ENCODE data around the gene AP1M1. TPM values are rescaled to one million over a fixed set of nuclear protein-coding genes. Genes with fewer than 3 reads are reported as not detected.

The AP1M1 gene
- total RNA-seq: 81.1 and 94.1 TPM in 2 replicates

DNA sequence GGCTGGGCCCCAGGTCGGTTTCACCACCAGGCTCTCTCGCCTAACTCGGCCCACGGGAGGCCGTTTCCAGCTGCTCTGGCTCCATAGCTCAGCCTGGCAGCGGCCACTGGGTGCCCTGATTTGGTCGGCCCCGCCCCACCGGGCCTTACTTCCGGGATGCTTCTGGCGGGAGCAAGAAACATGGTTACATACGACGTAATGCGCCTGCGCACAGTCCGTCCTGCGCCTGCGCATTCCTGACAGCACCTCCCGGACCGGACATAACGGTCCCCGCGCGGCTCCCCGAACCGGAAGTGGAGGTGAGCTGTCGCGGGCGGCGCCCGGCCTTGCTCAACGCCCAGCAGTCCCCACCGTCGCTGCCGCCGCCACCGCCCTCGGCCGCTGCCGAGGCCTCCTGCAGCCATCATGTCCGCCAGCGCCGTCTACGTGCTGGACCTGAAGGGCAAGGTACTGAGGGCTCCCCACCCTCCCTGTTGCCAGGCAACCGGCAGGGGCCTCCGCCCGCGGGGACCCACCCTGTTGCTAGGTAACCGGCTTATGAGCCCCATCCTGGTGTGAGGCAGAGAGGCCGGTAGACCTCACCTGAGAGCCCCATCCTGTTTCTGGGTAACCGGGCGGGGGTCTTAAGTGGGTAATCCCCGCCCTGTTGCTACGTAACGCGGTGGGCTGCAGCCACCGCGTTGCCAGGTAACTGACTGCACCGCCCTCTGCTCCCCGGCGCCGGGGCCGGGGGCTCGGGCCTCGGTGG is at the start of gene AP1M1:
Gene AP1M1 (plus strand): TSS at position 290 of the 748 bp plus-strand sequence. CDS start 116 bp downstream, at position 406.

DNA sequence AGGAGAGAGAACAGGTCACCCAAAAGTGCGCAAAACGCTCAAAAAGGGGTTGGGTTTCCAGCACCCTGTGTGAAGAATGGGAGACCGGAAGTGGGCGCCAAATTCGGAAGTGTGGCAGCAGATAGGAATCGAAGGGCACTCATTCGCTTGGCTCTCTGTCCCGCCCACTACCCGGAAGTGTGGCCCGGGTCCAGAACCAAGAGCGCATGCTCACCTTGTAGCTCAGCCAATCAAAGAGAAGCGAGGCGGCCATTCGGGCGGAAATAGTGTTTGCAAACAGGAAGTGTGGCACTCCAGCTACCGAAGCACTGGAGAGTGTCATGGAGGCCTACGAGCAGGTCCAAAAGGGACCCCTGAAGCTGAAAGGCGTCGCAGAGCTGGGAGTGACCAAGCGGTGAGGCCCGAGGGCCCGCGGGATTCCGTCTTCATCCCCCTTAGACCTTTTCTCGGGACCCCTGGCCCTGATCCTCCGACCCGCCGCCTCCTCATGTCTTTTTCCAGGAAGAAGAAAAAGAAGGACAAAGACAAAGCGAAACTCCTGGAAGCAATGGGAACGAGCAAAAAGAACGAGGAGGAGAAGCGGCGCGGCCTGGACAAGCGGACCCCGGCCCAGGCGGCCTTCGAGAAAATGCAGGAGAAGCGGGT is 12.5 kb upstream of the AP1M1 start, which contains the start of gene FAM32A:
Gene FAM32A (plus strand): TSS at position 288 of the 645 bp plus-strand sequence. CDS start 33 bp downstream, at position 321.

Other genes starting within 250 kb of the AP1M1 start
- gene OR10H4, start 248.9 kb upstream of the AP1M1 start, total RNA-seq: not detected in 2 replicates
- gene TPM4, start 121.4 kb upstream of the AP1M1 start, total RNA-seq: 510 and 939 TPM in 2 replicates
- 89.6 and 93.1 TPM in 2 replicates for gene RAB8A, start 86.0 kb upstream of the AP1M1 start, total RNA-seq
- gene HSH2D, start 54.2 kb upstream of the AP1M1 start, total RNA-seq: not detected in 2 replicates
- not detected in 2 replicates for gene CIB3, start 24.4 kb upstream of the AP1M1 start, total RNA-seq
- gene FAM32A, start 12.5 kb upstream of the AP1M1 start, total RNA-seq: 108 and 121 TPM in 2 replicates
- 7.2 and 15.4 TPM in 2 replicates for gene KLF2, start 126.9 kb downstream of the AP1M1 start, total RNA-seq

Measured in endothelial cell of coronary artery (primary cell).